Liver (tissue), 9 donors: ENCODE results near the gene GPATCH8. TPM values are rescaled to one million over a fixed set of nuclear protein-coding genes. Genes with fewer than 3 reads are reported as not detected.

Experiments
- DNase-seq: peaks from one replicate; pipeline ENCODE4 v3.0.0-alpha.2; 2017; ENCODE audit warnings: low spot score
- H3K27ac ChIP-seq, 2 donors: one replicate each; pipeline ENCODE4 v1.7.0; 2013; ENCODE audit warnings: inconsistent platforms in 2 of 2, low read length in 2 of 2, control low read depth in 1 of 2, low read depth in 1 of 2, mild to moderate bottlenecking in 1 of 2
- H3K27me3 ChIP-seq, 4 donors: one replicate each; pipeline versions ENCODE4 v1.6.1 to v1.7.0; 2013; ENCODE audit warnings: low read length in 3 of 4, inconsistent platforms in 1 of 4, mild to moderate bottlenecking in 1 of 4, moderate library complexity in 1 of 4; ENCODE audit not compliant: control insufficient read depth in 4 of 4, insufficient read depth in 4 of 4
- H3K36me3 ChIP-seq, 4 donors: one replicate each; pipeline versions ENCODE4 v1.6.1 to v1.7.0; 2013; ENCODE audit warnings: low read length in 3 of 4, mild to moderate bottlenecking in 3 of 4, low read depth in 1 of 4, moderate library complexity in 1 of 4; ENCODE audit not compliant: control insufficient read depth in 4 of 4, insufficient read depth in 3 of 4
- H3K4me1 ChIP-seq, 4 donors: one replicate each; pipeline versions ENCODE4 v1.6.1 to v1.7.0; 2013; ENCODE audit warnings: low read length in 3 of 4, mild to moderate bottlenecking in 3 of 4, moderate library complexity in 1 of 4; ENCODE audit not compliant: control insufficient read depth in 4 of 4, insufficient read depth in 4 of 4
- H3K4me3 ChIP-seq, 3 donors: one replicate each; pipeline versions ENCODE4 v1.6.1 to v1.7.0; 2013; ENCODE audit warnings: low read length in 3 of 3, control low read depth in 1 of 3, low read depth in 1 of 3, mild to moderate bottlenecking in 1 of 3
- H3K9ac ChIP-seq, 2 donors: one replicate each; pipeline ENCODE4 v1.7.0; 2013; ENCODE audit warnings: low read length in 2 of 2, mild to moderate bottlenecking in 2 of 2, moderate library complexity in 2 of 2, control low read depth in 1 of 2, low read depth in 1 of 2
- H3K9me3 ChIP-seq, 4 donors: one replicate each; pipeline versions ENCODE4 v1.6.1 to v1.7.0; 2013; ENCODE audit warnings: low read length in 3 of 4; ENCODE audit not compliant: control insufficient read depth in 4 of 4
- ATF3 ChIP-seq: IDR thresholded peaks from 2 replicates; pipeline ENCODE4 v1.6.1; 2016; ENCODE audit warnings: antibody characterized with exemption
- EGR1 ChIP-seq, 2 donors: IDR thresholded peaks; 2 replicates each; pipeline ENCODE4 v1.6.1; 2016 to 2018; ENCODE audit warnings: antibody characterized with exemption in 2 of 2, low read depth in 2 of 2
- FOXA1 ChIP-seq: IDR thresholded peaks from 2 replicates; pipeline ENCODE4 v1.6.1; 2016; ENCODE audit warnings: antibody characterized with exemption
- FOXA2 ChIP-seq: IDR thresholded peaks from 2 replicates; pipeline ENCODE4 v1.6.1; 2016; ENCODE audit warnings: antibody characterized with exemption
- GABPA ChIP-seq, 2 donors: IDR thresholded peaks in 1 of 2; conservative IDR thresholded peaks in 1 of 2; 2 replicates each; pipeline ENCODE4 v1.6.1; 2016; ENCODE audit warnings: antibody characterized with exemption in 2 of 2, mild to moderate bottlenecking in 1 of 2, moderate library complexity in 1 of 2
- HNF4A ChIP-seq, 2 donors: conservative IDR thresholded peaks; 2 replicates each; pipeline ENCODE4 v1.6.1; 2016; ENCODE audit warnings: antibody characterized with exemption in 2 of 2, mild to moderate bottlenecking in 2 of 2
- HNF4G ChIP-seq: IDR thresholded peaks from 2 replicates; pipeline ENCODE4 v1.6.1; 2016; ENCODE audit warnings: antibody characterized with exemption
- MAX ChIP-seq: IDR thresholded peaks from 2 replicates; pipeline ENCODE4 v1.6.1; 2016; ENCODE audit warnings: antibody characterized with exemption
- RAD21 ChIP-seq, 2 donors: IDR thresholded peaks; 2 replicates each; pipeline ENCODE4 v1.6.1; 2016; ENCODE audit warnings: antibody characterized with exemption in 2 of 2, mild to moderate bottlenecking in 2 of 2
- REST ChIP-seq: IDR thresholded peaks from 2 replicates; pipeline ENCODE4 v1.6.1; 2016; ENCODE audit warnings: antibody characterized with exemption, mild to moderate bottlenecking
- SP1 ChIP-seq: IDR thresholded peaks from 2 replicates; pipeline ENCODE4 v1.6.1; 2018; ENCODE audit warnings: antibody characterized with exemption, mild to moderate bottlenecking
- TAF1 ChIP-seq: conservative IDR thresholded peaks from 2 replicates; pipeline ENCODE4 v1.6.1; 2016; ENCODE audit warnings: antibody characterized with exemption, mild to moderate bottlenecking
- ZBTB33 ChIP-seq: IDR thresholded peaks from 2 replicates; pipeline ENCODE4 v1.6.1; 2016; ENCODE audit warnings: antibody characterized with exemption
- WGBS: extraction: QIAGEN DNeasy Blood & Tissue Kit; methylation state at CpG from one replicate; pipeline ENCODE4 v1.1.7; 2013; 5-methylcytosine and 5-hydroxymethylcytosine counted together
- polyA plus RNA-seq, 2 donors: library from polyadenylated mRNA; stranded (reverse) in 1 of 2; unstranded in 1 of 2; fragments of 200-250 nt in 1 of 2; fragments of >200 nt in 1 of 2; fragmentation: Nextera tagmentation in 1 of 2; extraction: Ambion mirVana in 1 of 2; gene quantifications; one replicate each; pipeline versions ENCODE4 v1.2.1 to v1.2.3, GENCODE V29; 2013 to 2015
- total RNA-seq, 2 donors: library from RNA; depleted of rRNA; stranded (reverse); fragments of >200 nt; gene quantifications; one replicate each; pipeline ENCODE4 v1.2.3, GENCODE V29; 2014
- donor health status: healthy.
- donor health status: healthy.
- donor health status: healthy.
- donor health status: healthy.
- donor health status: healthy.

The GPATCH8 gene
- total and polyA plus RNA-seq, 4 donors = 4.2 to 21.8 (median 9.9) TPM

GRCh38 chr17:44414394-44415155, 88.6 kb downstream of the GPATCH8 start:
- Histone ChIP-seq H3K9me3 (no peaks in the 10 kb centered on the region), H3K4me1 (no peaks in the 10 kb centered on the region), H3K27ac (no peak overlapping the region), H3K9ac (no peak overlapping the region), H3K4me3 (no peak overlapping the region), H3K36me3 (peaks cover 2 to 22% (median 7%) of the 10 kb centered on the region in 4 donors), H3K27me3 (no peaks in the 10 kb centered on the region)
- TF ChIP-seq HNF4G = no peak
- no peak for TF ChIP-seq HNF4A (conservative IDR thresholded peaks at IDR 0.05)
- no peak for TF ChIP-seq ATF3
- no peak for TF ChIP-seq FOXA1
- no peak for TF ChIP-seq EGR1 (IDR thresholded peaks at IDR 0.05; ENCODE audit: low read depth in 2 of 2)
- TF ChIP-seq REST = no peak
- TF ChIP-seq RAD21 (IDR thresholded peaks at IDR 0.05) = no peak
- DNase-seq = no peak
- WGBS = 97% methylated on average over 1 of the region's 1 CpG

- H3K9me3 ChIP-seq = no peaks in the 10 kb centered on the region
- DNase-seq = no peak
- WGBS = 89% methylated on average over 7 of the region's 7 CpGs
- H3K27ac ChIP-seq = no peak overlapping the region
- no peak overlapping the region for H3K9ac ChIP-seq
- H3K4me1 ChIP-seq = no peaks in the 10 kb centered on the region
- H3K4me3 ChIP-seq = no peak overlapping the region
- H3K36me3 ChIP-seq = peaks cover 0 to 15% (median 2%) of the 10 kb centered on the region in 4 donors
- no peak for TF ChIP-seq FOXA2
- TF ChIP-seq GABPA (IDR thresholded peaks at IDR 0.05 in 1 of 2, conservative IDR thresholded peaks at IDR 0.05 in 1 of 2) = no peak
- no peak for TF ChIP-seq TAF1
- TF ChIP-seq REST = no peak
- TF ChIP-seq EGR1 (IDR thresholded peaks at IDR 0.05; ENCODE audit: low read depth in 2 of 2) = no peak
- no peak for TF ChIP-seq ZBTB33
- TF ChIP-seq MAX = no peak
- no peak for TF ChIP-seq HNF4A (conservative IDR thresholded peaks at IDR 0.05)
- TF ChIP-seq SP1 = no peak
- no peaks in the 10 kb centered on the region for H3K27me3 ChIP-seq
Measured at GRCh38 chr17:44409309-44410028, 93.7 kb downstream of the GPATCH8 start.
